ENCODE data around the gene GNG4. TPM values are rescaled to one million over a fixed set of nuclear protein-coding genes. Genes with fewer than 3 reads are reported as not detected.

GNG4 gene
- total RNA-seq, 1 donor from 2014 or later = 3.8 TPM

GRCh38 chr1:235502601-235503402 is 146.8 kb downstream of the GNG4 start:
- no peaks in the 10 kb centered on the region for H3K27me3 ChIP-seq (ENCODE audit: insufficient read depth, low read length)
- H3K4me2 ChIP-seq (ENCODE audit: low read length) = peak overlapping the region; percentile 89
- FAIRE-seq (no peak), DNase-seq (ENCODE audit: low read depth) (peak; percentile 39)
- peak overlapping the region; percentile 63 for H2AFZ ChIP-seq (ENCODE audit: low read depth, low read length)
- Mint-ChIP-seq H3K9me3 (ENCODE audit: unreplicated experiment) (no peaks in the 10 kb centered on the region), H3K36me3 (ENCODE audit: low read depth, unreplicated experiment) (no peaks in the 10 kb centered on the region), H3K27ac (ENCODE audit: unreplicated experiment) (peak overlapping the region; percentile 89), H3K27me3 (ENCODE audit: low read depth, unreplicated experiment) (no peaks in the 10 kb centered on the region), H3K4me3 (ENCODE audit: unreplicated experiment) (peak overlapping the region; percentile 98), H3K4me1 (ENCODE audit: low read depth, unreplicated experiment) (peaks cover 8% of the 10 kb centered on the region)
- no peak for TF ChIP-seq EZH2 (IDR thresholded peaks at IDR 0.05; ENCODE audit: insufficient read depth, low read length)
- TF ChIP-seq, protein P1, sequence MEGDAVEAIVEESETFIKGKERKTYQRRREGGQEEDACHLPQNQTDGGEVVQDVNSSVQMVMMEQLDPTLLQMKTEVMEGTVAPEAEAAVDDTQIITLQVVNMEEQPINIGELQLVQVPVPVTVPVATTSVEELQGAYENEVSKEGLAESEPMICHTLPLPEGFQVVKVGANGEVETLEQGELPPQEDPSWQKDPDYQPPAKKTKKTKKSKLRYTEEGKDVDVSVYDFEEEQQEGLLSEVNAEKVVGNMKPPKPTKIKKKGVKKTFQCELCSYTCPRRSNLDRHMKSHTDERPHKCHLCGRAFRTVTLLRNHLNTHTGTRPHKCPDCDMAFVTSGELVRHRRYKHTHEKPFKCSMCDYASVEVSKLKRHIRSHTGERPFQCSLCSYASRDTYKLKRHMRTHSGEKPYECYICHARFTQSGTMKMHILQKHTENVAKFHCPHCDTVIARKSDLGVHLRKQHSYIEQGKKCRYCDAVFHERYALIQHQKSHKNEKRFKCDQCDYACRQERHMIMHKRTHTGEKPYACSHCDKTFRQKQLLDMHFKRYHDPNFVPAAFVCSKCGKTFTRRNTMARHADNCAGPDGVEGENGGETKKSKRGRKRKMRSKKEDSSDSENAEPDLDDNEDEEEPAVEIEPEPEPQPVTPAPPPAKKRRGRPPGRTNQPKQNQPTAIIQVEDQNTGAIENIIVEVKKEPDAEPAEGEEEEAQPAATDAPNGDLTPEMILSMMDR (IDR thresholded peaks at IDR 0.05; ENCODE audit: insufficient read depth, low read depth, low read length) = no peak
- H3K4me3 ChIP-seq (ENCODE audit: insufficient read depth, low read depth, low read length) = peak overlapping the region; percentile 79
- H3K36me3 ChIP-seq (ENCODE audit: insufficient read depth, low read length) = no peaks in the 10 kb centered on the region
- peak overlapping the region; percentile 76 for H3K27ac ChIP-seq (ENCODE audit: low read depth, low read length)
- peaks cover 59% of the 10 kb centered on the region for H3K79me2 ChIP-seq (ENCODE audit: insufficient read depth, low read length)
- H3K4me1 ChIP-seq (ENCODE audit: insufficient read depth, low read length) = peaks cover 6% of the 10 kb centered on the region
- peaks cover 35% of the 10 kb centered on the region for H4K20me1 ChIP-seq (ENCODE audit: insufficient read depth, low read length)
- no peaks in the 10 kb centered on the region for H3K9me3 ChIP-seq (ENCODE audit: insufficient read depth, low read depth, low read length)
- peak overlapping the region; percentile 88 for H3K9ac ChIP-seq (ENCODE audit: low read length)

DNA sequence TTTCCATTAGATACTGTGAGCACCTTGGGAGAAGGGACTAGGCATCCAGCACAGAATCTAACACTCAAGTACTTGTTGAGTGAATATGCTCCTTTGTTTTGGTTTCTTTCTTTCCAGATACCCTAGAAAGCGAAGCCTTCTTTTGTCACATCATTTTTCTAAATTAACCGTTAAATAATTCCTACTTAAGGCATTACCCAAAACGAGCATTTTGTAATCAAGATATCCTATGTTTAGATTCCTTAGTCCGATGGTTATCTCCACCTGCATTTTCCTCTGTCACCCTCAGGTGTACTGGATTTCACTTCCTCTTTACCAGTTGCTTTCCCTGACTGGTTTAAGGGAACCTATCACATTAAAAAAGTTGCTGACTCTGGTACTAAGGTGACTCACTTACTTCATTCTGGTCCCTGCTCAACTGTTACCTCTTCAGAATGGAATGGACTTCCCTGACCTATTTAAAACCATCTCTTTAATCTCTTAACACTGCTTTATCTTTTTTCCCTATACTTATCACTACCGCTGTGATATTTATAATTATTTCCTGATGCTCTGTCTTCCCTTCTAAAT is 148.5 kb downstream of the GNG4 start:
- H3K27ac Mint-ChIP-seq (ENCODE audit: unreplicated experiment) = peak overlapping the region; percentile 56
- no peaks in the 10 kb centered on the region for H3K36me3 ChIP-seq (ENCODE audit: insufficient read depth, low read length)
- H3K9ac ChIP-seq (ENCODE audit: low read length) = no peak overlapping the region
- H3K27ac ChIP-seq (ENCODE audit: low read depth, low read length) = no peak overlapping the region
- H3K27me3 ChIP-seq (ENCODE audit: insufficient read depth, low read length) = no peaks in the 10 kb centered on the region
- H3K4me1 ChIP-seq (ENCODE audit: insufficient read depth, low read length) = peaks cover 6% of the 10 kb centered on the region
- H3K4me1 Mint-ChIP-seq (ENCODE audit: low read depth, unreplicated experiment) = peaks cover 8% of the 10 kb centered on the region
- peaks cover 75% of the 10 kb centered on the region for H3K79me2 ChIP-seq (ENCODE audit: insufficient read depth, low read length)
- H3K27me3 Mint-ChIP-seq (ENCODE audit: low read depth, unreplicated experiment) = no peaks in the 10 kb centered on the region
- no peaks in the 10 kb centered on the region for H3K9me3 ChIP-seq (ENCODE audit: insufficient read depth, low read depth, low read length)
- H3K4me3 ChIP-seq (ENCODE audit: insufficient read depth, low read depth, low read length) = no peak overlapping the region
- TF ChIP-seq, protein P1 (IDR thresholded peaks at IDR 0.05; ENCODE audit: insufficient read depth, low read depth, low read length) = no peak
- no peak for TF ChIP-seq EZH2 (IDR thresholded peaks at IDR 0.05; ENCODE audit: insufficient read depth, low read length)
- peaks cover 43% of the 10 kb centered on the region for H4K20me1 ChIP-seq (ENCODE audit: insufficient read depth, low read length)
- no peaks in the 10 kb centered on the region for H3K36me3 Mint-ChIP-seq (ENCODE audit: low read depth, unreplicated experiment)
- H3K4me3 Mint-ChIP-seq (ENCODE audit: unreplicated experiment) = peak overlapping the region; percentile 45
- DNase-seq (ENCODE audit: low read depth) (peak; percentile 69), FAIRE-seq (no peak)
- peak overlapping the region; percentile 2 for H3K4me2 ChIP-seq (ENCODE audit: low read length)
- no peaks in the 10 kb centered on the region for H3K9me3 Mint-ChIP-seq (ENCODE audit: unreplicated experiment)
- H2AFZ ChIP-seq (ENCODE audit: low read depth, low read length) = no peak overlapping the region

Other genes with a start within 250 kb of the GNG4 start
- 38.1 and 40.5 TPM in 2 replicates for gene B3GALNT2, start 145.3 kb downstream of the GNG4 start, total RNA-seq
- gene LYST, start 217.1 kb upstream of the GNG4 start, total RNA-seq = 12.5 and 15.7 TPM in 2 replicates

Measured in astrocyte (in vitro differentiated cells and primary cell).